HTERT RPE-1 (cell line): ENCODE data around the gene ADSL.
"Not testable (repeated sequence)": the region's sequence is repeated elsewhere in the genome, so short reads cannot be mapped to it uniquely, and the experiment has no call there.

Experiments used
- in situ Hi-C: fragments of 300-500 bp; cut with MboI; formaldehyde crosslinking; loops from 4 replicates; pipeline ENCODE4 v1.14.3; 2020; ENCODE audit warnings: low sequenced_read_pairs

The ADSL gene

GRCh38 chr22:40366068-40366467 lies 19.8 kb downstream of the ADSL start:
- in situ Hi-C loops, result no loop called here

GRCh38 chr22:40367342-40367741 lies 21.0 kb downstream of the ADSL start:
- in situ Hi-C loops, result no loop called here

- in situ Hi-C loops, result no loop called here
These were observed 21.7 kb downstream of the ADSL start for GRCh38 chr22:40368016-40368415.

GRCh38 chr22:40368836-40369235 lies 22.5 kb downstream of the ADSL start:
- in situ Hi-C loops, result no loop called here

- in situ Hi-C loops, result no loop called here
These were observed 28.3 kb downstream of the ADSL start for GRCh38 chr22:40374567-40374966.

GRCh38 chr22:40376149-40376548 lies 29.8 kb downstream of the ADSL start:
- in situ Hi-C loops, result no loop called here

GRCh38 chr22:40377931-40378330 lies 31.6 kb downstream of the ADSL start:
- in situ Hi-C loops, result no loop called here

- in situ Hi-C loops, result not testable (repeated sequence)
These were observed 32.1 kb downstream of the ADSL start for GRCh38 chr22:40378448-40378847.

GRCh38 chr22:40381461-40381860 lies 35.2 kb downstream of the ADSL start:
- in situ Hi-C loops, result no loop called here

GRCh38 chr22:40383905-40384304 lies 37.6 kb downstream of the ADSL start:
- in situ Hi-C loops, result no loop called here

- in situ Hi-C loops, result no loop called here
These were observed 38.9 kb downstream of the ADSL start for GRCh38 chr22:40385036-40385782.

GRCh38 chr22:40387746-40388145 lies 41.4 kb downstream of the ADSL start:
- in situ Hi-C loops, result no loop called here

- in situ Hi-C loops, result no loop called here
These were observed 41.9 kb downstream of the ADSL start for GRCh38 chr22:40388231-40388630.

GRCh38 chr22:40391417-40391816 lies 45.1 kb downstream of the ADSL start:
- in situ Hi-C loops, result no loop called here

- in situ Hi-C loops, result no loop called here
These were observed 46.3 kb downstream of the ADSL start for GRCh38 chr22:40392618-40393017.

- in situ Hi-C loops, result no loop called here
These were observed 48.3 kb downstream of the ADSL start for GRCh38 chr22:40394607-40395006.

GRCh38 chr22:40395607-40396006 lies 49.3 kb downstream of the ADSL start:
- in situ Hi-C loops, result no loop called here

- in situ Hi-C loops, result no loop called here
These were observed 50.6 kb downstream of the ADSL start for GRCh38 chr22:40396882-40397281.

GRCh38 chr22:40397396-40397795 lies 51.1 kb downstream of the ADSL start:
- in situ Hi-C loops, result no loop called here

- in situ Hi-C loops, result no loop called here
These were observed 53.3 kb downstream of the ADSL start for GRCh38 chr22:40399621-40400020.

GRCh38 chr22:40400159-40400558 lies 53.9 kb downstream of the ADSL start:
- in situ Hi-C loops, result no loop called here

GRCh38 chr22:40401532-40401931 lies 55.2 kb downstream of the ADSL start:
- in situ Hi-C loops, result no loop called here

GRCh38 chr22:40401981-40402406 lies 55.7 kb downstream of the ADSL start:
- in situ Hi-C loops, result no loop called here
